ENCODE results near the gene TBC1D10A.

GRCh38 chr22:30297276-30297990 is 29.3 kb downstream of the TBC1D10A start:
- TF ChIP-seq CTCF (optimal IDR thresholded peaks at IDR 0.05 in 1 of 3, IDR thresholded peaks at IDR 0.05 in 1 of 3, conservative IDR thresholded peaks at IDR 0.05 in 1 of 3; ENCODE audit: extremely low read depth in 1 of 3, insufficient read depth in 2 of 3, low read length in 3 of 3): no peak
- no peak for TF ChIP-seq EZH2 (IDR thresholded peaks at IDR 0.05; ENCODE audit: low read length)

Measured in keratinocyte (primary cell).